Fibroblast of the conjunctiva (primary cell): Measurements from ENCODE around the gene SCN5A.
A peak's percentile ranks its signal among the peaks of the same experiment; 100 is the strongest.

Experiments used
- DNase-seq: peaks from one replicate; pipeline ENCODE4 v3.0.0-alpha.2; 2010; ENCODE audit warnings: low read depth

The SCN5A gene

DNA sequence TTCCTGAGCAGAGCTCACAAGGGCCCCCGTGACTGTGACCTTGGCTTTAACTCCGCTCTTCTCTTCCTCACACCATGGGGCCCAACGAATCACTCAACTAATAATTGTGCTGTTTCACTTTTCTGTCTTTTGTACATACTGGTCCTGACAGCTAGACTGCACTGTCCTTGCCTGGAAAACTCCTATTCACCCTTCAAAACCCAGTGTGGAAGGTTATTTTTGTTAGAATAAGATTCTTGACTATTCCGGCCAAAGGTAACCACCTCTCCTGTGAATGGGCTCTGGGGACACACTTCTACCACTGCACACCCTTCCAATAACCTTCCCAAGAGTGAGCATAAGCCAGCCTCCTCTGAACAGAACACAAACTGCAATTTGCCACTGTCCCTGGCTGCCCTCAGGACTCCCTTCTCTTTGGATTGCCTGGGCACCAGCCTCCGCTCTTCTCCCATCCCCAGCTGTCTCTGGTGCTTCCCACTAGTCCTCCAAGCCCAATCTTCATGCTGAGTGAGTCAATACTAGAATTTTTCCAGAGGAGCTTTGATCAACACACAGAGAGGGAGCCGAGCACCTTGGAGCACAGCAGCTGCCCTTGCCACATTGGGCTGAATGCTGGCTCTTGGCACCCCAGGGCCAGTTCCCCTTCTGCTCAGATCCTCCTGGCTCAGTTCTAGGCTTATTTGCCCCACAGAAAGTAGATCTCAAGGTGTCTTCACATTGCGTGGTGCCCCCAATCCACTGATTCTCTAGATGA is 2.1 kb downstream of the SCN5A start:
- no peak for DNase-seq

DNA sequence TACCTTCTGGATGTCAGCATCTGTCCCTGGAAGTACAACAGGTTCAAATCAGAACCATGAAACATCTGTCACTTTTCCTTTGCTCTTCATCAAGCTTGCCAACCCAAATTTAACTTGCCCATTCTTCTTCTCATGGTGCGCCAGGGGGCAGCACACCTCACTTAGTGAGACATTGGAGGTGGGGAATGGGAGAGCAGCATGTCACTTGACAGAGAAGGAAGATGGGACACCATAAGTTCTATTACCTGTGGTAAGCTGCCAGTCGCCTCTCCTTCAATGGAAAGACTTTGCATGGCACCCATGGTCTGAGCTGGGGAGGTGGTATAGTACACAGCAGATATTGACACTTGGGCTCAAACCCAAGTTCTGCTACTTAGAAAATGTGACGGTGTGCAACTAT is 2.9 kb downstream of the SCN5A start:
- DNase-seq = peak; percentile 26

DNA sequence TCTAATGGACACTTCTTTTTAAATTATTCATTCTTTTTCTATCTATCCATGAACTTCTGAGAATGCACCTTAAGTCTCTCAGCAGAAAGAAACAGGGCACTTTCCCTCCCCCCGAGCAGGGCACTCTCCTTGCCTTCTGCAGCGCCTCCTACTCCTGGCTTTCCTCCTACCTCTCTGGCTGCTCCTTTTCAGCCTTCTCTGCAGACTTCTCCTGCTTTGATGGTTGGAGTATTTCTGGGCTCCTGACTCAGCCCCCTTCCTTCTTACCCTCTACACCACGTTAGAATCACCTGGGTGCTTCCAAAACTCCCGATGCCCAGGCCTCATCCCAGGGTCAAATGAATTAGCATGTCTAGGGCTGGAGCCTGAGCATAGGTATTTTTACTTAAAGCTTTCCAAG is 3.4 kb downstream of the SCN5A start:
- no peak for DNase-seq

DNA sequence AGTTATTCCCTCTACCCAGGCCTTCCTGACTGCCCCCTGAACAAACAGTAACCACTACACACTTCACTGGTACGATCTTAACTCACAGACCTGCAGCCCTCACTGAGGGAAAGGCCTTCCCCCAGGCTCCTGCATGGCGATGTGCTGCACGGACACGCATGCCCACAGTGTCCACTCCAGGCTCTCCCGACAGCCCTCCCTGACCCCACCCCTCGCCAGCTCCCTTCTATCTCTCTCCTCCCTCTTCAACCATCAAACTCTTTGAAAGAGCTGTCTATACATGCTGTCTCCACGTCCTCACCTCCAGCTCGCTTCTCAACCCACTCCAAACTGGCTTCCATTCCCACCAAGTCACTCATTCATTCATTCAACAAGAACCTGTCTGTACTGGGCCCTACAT is 3.9 kb downstream of the SCN5A start:
- no peak for DNase-seq

DNA sequence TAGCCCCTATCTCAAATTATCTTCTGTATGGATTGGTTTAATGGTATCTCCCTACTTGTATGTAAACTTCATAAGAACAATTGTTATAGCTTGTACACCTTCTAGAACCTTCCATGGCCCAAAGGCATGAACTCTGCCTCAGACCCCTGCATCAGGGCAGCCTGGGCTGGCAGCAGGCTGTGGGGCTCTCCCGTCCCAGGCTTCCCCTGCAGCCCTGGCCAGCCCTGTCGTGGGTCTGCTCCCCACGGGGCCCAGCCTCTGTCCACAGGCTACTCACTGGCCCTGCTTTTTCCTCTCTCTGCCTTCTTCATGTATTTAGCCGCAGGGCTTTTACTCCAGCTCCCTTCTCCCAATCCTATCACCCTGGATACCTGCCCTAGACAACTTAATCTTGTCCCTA is 4.4 kb downstream of the SCN5A start:
- DNase-seq = no peak

DNA sequence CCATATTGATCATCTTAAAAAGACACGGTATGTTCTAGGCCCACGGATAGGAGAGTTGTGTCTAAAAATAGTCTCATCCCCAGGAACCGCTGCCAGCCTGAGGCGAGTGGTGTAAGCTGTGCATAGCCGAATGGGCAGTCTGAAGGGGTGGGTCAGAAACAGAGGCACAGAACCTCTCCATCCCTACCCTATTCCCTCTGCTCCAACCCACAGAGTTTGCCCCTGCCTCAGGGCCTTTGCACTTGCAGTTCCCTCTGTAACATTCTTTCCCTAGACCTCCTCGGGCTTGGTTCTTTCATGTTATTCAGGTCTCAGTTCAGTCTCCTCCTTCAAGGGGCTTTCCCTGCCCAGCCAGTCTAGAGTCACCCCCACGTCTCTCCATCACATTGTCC is 4.8 kb downstream of the SCN5A start:
- DNase-seq = no peak

DNA sequence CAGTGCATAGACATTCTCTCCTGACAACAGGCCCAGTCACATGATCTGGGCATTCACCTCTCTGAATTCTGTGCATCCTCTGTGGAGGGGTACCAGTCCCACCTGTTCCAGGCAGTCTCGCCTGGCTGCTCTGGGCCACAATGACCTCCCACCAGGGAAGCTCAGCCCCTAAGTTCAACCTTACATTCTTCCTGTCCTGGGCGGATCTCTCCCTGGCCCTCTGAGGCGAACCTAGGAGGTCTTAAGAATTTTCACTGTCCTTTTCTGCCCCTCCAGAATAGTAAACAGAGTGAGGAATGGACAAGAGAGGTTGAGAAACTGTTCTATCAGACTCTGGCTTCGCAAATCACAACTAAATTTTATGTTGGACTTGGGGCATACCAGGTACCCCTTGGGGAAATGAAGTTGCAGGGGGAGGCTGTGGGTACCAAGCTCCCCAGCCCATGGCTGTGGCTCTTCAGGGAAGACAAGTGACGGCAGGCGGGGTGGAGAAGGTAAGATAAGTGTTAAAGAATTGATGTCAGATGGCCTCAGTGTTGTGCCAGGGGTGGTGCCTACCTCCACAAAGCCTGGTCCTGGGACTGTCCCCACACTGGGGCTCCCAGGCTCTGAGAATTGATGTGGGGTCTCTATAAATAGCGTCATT is 5.3 kb downstream of the SCN5A start:
- no peak for DNase-seq

DNA sequence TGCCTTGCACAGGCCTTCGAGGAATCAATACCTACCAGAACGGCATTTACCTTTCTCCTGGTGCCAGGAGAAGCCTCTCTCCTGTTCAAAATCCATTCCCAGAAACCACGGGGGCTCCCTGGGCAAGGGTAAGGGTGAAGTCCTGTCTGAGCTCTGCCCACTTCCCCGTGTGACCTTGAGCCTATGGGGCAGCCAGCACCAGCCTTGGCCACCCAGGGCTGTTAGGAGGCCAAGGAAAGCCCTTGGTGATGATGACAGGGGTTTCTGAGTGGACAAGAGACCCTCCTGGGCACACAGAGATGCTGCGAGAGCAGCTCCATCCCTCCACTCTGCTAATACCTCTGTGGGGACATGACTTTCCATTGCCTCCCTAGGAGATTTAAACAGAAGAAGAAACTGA is 5.9 kb downstream of the SCN5A start:
- DNase-seq = no peak

DNA sequence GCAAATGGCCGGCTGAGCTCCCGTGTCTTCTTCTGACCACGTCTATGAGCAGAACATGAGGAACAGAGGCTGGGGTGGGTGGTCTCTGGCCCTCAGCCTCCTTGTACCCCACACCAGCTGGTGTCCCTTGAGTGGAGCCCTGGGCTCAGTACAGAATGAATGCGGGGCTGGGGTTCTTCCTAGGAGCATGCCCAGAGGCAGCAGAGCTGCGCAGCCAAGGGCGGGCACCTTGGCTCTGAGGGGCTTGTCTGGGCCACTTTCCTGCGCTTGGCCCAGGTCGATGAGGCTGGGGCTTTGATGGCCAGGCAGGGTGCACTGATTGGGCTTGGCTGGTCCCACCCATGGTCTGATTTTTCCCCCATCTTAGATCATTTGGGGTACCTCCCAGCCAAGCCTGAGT is 6.4 kb downstream of the SCN5A start:
- no peak for DNase-seq

DNA sequence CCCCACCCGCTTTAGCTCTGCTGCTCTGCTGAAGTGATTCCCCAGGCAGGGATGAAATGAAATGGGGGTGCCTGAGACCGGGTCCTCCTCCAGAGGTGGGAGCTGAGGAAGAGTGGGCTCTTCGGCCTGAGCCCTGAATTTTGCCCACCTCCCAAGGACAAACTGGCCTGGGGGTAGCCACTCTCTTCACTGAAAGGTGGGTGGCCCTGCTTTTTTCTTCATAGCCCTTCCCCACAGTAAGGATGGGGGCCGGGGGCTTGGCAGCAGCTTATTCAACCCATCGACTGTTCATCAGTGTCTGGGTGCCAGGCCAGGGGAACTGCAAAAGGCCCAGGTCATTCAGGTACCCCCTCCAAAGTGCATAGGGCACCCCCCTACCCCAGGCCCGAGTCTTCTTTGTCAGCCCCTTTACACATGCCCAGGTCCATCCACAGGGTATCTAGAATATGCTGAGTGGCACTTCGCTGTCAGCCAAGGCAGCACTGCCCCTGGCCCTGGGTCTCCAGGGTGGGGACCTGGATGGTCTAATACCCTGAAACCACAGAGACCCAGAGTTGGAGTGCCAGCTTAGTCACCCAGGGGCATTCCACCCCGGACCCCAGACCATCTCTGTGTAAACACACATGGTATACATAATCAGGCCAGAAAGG is 7.9 kb downstream of the SCN5A start:
- DNase-seq = no peak

DNA sequence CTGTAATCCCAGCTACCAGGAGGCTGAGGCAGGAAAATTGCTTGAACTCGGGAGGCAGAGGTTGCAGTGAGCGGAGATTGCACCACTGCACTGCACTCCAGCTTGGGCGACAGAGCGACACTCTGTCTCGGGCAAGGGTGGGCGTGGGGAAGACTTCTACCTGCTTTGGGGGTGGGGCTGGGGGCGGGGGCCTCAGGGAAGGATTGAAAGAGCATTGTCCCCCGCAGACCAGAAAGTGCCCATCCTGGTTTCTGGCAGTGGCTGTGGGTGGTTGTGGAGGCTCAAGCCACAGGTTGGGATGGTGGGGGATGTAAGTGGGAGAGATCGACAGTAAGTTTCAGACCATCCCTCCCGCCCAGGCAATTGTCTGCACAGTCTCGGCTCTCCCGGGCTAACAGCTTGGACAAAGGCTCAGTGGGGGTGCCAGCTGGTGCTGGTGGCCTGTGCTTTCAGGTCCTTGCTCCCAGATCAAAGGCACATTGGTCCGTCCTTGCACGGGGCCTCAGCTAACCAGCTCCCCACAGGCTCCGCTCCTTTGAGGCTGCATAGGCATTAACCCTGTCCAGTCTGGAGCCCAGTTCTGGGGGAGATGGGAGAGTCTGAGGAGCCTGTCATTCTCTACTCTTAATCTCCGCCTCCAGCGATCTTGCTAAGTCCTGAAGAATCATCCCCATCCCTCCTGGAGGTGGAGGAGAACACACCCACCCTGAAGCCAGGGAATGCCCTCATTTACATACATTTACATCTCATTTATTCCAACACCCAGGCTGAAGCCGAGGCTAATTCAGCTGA is 8.6 kb downstream of the SCN5A start:
- no peak for DNase-seq

DNA sequence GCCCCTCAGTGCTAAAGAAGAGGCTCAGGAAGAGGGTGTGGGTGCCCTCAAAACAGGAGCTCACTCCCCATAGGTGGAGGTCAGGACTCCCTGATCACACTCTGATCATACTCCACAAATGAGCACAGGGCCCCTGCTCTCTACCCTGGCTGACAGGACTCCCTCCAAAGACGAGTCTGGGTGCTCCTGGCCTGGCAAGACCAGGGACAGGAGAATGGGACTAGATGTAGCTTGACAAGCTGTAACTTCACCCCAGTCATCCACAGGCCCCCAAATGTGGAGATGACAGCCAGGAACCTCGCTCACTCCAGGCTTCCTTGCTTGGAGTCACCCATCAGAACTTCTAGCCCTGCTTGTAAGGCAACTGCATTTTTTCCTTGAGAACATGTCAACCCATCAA is 11.1 kb downstream of the SCN5A start:
- DNase-seq = no peak

DNA sequence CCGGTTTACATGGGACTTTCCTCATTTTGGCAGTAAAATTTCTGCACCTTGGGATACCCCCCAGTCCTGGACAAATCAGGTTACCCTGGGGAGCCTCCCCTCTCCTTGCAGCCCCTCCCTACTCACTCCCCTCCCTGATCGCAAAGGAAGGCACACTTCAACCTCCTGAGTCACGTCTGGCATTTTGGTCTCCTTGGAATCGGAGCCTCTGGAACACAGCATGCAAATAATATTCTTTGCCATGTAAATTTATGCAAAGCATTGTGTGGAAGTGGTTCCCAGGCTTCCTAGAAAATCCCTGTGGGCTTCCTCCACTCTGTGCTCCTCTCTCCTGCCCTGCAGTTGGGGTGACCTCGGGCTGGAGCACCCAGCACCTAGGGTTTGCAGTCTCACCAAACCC is 11.6 kb downstream of the SCN5A start:
- DNase-seq = no peak

DNA sequence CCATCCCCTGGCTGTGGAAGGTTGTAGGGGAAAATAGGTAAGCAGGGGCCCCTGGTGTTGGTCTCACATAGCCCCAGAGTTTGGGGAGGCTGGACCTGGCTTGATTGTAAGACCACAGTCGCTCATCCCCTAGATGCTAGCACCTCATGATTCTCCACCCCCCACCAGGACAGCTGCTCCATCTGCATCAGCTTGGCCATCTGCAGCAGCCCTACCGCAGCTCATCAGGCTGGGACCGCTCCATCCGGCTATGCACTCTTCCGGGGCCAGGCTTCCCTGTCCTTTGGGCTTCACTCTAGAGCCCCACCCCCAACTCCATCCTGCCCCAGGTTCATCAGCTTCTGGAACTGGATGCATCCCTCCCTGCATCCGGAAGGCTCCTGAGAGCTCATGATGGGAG is 12.6 kb downstream of the SCN5A start:
- no peak for DNase-seq

DNA sequence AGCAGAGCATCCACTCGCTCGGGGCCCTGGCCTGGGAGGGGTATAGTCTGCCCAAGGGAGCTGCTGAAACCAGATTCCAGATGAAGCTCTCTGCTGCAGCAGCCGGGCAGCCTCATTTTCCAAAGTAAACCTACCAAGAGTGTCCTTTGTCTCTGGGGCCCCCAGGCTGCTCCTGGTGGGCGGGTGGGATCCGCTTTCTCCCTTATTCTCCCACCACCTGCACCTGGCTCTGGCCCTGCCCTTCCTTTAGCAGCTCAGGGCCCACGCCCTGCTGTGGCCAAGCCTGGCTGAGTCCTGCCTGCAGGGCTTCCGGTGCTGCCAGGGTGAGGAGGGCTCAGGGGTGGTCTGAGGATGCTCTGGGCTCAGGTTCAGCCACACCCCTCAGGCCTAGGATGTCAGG is 13.0 kb downstream of the SCN5A start:
- DNase-seq = no peak

DNA sequence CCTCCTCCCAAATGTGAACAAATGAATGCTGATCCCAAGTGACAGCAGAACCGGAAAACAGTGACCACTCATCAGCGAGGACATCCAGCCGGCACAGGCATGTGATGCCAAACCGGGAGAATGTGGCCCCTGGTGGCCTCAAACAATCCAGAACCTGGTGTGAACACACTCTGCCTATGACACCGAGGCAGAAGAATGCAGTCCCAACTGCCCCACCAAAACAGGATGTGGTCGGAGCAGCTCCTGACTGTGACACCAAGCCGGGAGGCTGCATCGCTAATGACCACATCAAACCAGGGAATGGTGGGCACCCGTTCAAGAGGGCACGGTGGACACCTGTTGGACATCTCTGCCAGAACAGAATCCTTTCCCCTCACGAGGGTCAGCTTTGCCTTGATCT is 15.4 kb downstream of the SCN5A start:
- no peak for DNase-seq

DNA sequence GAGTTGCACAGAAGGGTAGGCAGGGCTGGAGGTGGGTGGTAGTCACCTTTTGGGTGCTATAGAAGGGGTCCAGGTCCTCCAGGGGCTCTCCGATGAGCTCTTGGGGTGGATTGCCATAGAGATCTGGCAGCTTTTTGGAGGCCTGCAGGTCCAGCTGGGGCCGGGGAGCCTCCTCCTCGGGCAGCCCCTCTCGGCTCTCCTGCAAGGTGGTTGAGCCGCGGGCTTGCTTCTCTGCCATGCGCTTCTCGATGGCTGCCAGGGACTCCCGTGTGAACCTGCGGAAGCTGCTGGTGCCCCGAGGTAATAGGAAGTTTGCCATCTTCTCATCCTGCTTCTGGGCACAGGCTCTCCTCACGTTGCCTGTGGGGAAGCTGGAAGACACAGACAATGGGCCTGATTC is 16.5 kb downstream of the SCN5A start:
- DNase-seq = no peak

DNA sequence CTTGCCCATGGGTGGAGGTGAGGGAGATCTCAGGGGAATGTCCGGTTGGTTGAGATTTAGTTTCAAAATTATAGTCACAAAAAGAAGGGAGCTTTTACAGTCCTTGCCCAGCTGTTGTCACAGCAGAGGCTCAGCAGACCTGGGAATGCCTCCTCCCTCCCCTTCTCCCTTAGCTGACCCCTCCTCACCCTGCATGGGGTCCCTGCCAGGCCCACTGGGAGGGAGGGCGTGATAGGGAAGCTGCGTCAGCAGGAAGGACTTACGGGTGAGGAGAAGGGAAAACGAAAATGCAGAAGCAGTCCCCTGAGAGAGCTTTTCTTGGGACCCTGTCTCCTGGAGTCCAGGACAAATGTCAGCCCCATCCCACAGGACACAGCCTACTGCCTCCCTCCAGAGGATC is 18.9 kb downstream of the SCN5A start:
- DNase-seq = no peak

DNA sequence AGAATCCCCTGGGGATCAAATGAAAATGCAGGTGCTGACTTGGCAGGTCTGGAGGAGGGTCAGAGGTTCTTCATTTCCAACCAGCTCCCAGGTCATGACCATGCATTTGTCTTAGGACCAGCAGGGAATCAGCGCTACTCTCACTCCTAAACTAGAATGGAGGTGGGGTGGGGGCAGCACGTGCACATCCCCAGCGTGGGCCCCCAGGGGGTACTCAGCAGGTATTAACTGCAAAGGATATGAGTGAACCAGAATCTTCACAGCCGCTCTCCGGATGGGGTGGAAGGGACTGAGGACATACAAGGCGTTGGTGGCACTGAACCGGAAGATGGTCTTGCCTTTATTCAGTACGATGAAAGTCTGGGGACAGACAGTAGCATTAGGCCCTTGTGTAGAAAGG is 19.4 kb downstream of the SCN5A start:
- no peak for DNase-seq

DNA sequence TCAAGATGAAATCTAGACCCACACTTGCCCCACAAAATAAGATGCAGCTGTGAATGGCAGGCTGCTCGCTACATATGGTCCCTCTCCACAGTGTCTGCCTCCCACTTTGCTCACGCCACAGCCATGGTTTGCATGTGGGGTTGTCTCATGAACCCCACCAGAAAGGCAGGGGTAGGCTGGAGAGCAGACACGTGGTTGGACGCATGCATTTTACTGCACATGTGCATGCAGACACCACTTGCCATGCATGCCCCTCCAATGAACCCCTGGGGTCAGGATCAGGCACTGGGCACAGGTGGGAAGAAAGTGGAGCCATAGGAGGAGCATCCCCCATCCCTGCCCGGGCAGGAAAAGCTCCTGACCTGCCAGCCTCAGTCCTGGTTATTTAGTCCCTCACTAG is 20.7 kb downstream of the SCN5A start:
- no peak for DNase-seq

DNA sequence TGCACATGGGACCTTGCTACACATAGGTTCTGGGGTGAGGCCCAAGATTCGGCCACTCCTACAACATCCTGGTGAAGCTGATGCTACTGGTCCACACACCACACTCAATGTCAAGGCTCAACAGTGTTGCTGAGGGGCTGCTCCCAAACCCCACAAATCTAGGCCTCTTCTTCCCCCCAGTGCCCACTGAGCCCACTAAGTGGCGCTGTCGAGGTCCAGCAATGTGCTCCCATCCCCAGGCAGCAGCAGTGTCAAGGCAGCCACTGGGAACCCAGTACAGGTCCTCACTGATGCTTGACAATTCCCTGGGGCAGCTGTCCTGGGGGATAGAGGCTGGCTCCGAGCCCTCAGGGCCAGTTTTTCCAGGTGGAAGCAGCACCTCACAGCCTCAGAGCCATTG is 21.5 kb downstream of the SCN5A start:
- no peak for DNase-seq

DNA sequence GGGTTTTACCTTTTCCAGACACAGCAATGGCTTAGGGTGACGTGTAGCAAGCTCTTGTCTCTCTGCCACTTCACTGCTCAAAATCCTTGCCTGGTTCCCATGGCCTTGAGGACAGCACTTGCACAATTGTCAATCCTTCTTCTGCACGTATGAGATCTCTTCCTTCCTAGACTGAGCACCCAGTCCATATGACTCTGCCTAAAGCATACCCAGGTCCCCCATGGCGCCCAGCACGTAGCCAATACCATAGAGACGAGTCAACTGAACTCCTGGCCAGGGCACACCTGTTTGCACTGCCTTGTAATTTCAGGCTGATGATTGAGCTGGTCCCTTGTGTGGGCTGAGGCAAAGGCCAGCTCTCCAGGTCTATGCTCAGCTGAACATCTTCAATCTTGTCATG is 23.3 kb downstream of the SCN5A start:
- DNase-seq = no peak

DNA sequence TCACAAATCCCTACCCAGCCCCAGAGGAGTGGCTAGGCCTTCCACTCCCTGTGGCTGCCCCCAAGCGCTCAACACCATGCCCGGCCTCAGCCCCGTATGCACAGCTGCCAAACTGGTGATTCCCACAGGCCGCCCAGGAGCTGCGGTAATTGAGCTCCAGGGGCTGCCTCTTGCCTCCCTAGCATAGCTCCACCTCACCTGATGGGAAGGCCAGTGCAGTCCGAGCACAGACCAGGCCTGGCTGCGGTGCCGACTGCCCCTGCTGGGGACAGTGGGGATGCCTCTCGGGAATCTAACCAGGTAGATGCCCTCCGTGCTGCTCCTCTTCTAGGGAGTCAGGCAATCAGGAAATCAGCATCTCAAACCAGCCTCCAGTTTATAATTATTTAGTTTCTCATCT is 25.9 kb downstream of the SCN5A start:
- DNase-seq = no peak
